OCI-LY3 (cell line): ENCODE measurements around the gene TBCK.

Source experiments
- CTCF ChIP-seq: fragments of 200-600, 300-600 bp; sonication (generic); IDR thresholded peaks from 2 replicates; pipeline ENCODE4 v1.5.1; 2014; ENCODE audit warnings: antibody characterized with exemption, low read length, low read depth
- EZH2phosphoT487 ChIP-seq: fragments of 200-600 bp; shearing (Covaris generic); IDR thresholded peaks from 2 replicates; pipeline ENCODE4 v1.6.1; 2018; ENCODE audit warnings: antibody characterized with exemption, mixed run types, low read depth

- TF ChIP-seq CTCF (no peak), EZH2phosphoT487 (no peak)
Observed at GRCh38 chr4:106172861-106173260, 143.1 kb downstream of the TBCK start.
